ENCODE results near the gene FAM110C.
"Not testable (repeated sequence)": the region's sequence is repeated elsewhere in the genome, so short reads cannot be mapped to it uniquely, and the experiment has no call there.

The FAM110C gene, protein sequence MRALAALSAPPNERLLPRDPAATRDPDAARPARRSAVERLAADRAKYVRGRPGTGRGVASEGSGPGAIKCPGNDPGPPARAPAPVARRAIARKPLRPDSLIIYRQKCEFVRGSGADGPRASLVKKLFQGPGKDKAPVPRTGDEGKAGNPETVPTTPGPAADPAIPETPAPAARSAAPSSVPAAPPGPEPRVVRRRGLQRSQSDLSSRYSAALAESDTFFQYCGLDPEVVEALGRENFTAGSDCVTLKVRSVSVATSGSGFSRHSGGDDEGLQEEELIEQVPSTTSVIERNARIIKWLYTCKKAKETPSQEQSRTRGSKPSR

DNA sequence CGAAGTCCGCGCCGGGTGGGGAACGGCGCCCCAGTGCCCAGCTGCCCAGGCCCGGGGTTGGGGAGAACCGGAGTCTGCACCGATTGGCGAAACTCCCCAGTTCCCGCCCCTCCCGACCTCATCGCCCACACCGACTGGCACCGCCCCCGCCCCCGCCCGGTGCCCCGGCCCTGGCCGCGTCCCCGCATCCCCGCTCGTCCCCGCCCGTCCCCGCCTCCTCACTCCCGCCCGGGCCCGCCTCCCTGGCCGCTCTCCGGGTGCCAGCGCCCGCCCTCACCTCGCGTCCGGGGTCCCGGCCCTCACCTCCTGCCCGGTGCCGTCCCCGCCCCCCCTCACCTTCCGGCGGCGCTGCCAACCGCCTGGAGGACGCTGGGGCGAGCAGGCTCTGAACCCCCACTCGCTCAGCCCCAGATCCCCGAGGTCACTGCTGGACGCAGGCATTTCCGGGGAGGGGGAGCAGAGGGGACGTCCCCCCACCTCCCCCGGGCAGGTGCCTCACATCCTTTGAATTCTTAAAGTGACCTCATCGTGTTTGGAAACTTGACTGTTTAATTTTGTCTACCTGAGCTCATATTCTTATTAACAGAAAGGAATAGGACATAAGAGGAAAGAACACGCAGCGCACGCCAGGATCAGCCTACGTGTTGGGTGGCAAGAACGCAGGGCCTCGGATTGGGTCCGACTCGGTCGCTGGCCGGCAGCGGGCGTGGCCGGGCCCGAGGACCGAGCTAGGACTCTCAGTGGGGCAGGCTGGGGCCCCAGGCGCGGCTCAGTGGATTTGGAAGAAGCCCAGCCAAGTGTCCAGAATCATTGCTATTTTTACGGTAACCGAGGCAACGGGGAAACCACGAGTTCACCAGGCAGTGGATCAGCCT is at the start of gene FAM110C:
Gene FAM110C, minus strand, starts transcription at position 35 of the 875 bp plus-strand sequence. CDS start 120 bp downstream, outside the sequence.
- FAIRE-seq, result no peak

DNA sequence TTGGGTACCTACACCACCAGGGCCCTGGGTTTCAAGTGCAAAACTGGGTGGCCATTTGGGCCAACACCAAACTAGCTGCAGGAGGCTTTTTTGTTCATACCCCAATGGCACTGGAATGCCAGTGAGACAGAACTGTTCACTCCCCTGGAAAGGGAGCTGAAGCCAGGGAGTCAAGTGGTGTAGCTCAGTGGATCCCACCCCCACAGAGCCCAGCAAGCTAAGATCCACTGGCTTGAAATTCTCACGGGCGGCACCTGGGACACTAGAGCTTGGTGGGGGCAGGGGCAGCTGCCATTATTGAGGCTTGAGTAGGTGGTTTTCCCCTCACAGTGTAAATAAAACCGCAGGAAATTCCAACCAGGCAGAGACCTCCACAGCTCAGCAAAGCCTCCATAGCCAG is 46.0 kb upstream of the FAM110C start:
- no peak for FAIRE-seq

DNA sequence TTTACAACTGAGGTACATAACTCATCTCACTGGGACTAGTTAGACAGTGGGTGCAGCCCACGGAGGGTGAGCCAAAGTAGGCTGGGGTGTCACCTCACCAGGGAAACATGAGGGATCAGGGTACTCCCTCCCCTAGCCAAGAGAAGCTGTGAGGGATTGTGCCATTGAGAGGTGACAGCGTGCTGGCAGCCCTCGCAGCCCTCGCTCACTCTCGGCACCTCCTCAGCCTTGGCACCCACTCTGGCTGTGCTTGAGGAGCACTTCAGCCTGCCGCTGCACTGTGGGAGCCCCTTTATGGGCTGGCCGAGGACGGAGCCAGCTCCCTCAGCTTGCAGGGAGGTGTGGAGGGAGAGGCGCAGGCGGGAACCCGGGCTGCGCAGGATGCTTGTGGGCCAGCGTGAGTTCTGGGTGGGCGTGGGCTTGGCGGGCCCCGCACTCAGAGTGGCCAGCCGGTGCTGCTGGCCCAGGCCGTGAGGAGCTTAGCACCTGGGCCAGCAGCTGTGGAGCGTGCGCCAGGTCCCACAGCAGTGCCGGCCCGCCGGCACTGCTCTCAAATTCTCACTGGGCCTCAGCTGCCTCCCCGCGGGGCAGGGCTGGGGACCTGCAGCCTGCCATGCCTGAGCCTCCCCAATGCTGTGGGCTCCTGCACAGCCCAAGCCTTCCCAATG is 44.5 kb upstream of the FAM110C start:
- FAIRE-seq, result no peak

DNA sequence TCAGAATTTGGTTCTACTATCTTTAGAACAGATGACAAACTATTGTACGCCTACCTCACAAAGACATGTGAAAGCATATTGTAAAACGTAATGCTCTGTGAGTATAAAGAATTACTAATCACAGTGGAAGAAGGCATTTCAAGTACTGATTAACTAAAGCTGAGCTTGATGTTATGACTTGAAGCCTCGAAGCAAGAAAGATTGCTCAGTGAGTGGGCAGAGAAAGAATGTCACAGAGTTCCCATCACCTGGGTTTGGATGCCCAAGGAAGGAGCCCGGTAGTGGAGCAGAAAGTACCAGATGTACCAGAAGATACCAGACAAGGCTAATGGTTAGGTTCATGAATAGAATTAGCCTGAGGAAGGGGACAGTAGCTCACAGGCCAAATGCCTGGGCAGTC is 39.5 kb upstream of the FAM110C start:
- FAIRE-seq, result no peak

DNA sequence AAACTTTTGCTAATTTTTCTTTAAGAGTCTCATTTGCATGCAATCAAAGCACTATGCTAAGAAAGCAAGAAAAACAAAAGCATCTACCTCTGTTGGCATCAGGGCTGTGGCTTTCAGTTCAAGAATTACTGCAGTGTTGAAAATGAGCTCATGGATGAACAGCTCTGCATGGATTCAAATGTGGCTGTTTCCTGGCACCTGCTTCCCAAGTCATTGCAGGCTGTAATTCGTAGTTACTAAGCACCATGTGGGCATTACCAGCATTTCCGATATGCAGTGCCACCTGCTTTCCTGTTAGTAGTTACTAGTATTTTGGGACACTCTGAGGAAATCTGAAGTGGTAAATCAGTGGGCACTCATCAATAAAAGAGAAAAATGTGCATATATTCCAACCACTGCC is 37.8 kb upstream of the FAM110C start:
- FAIRE-seq, result no peak

DNA sequence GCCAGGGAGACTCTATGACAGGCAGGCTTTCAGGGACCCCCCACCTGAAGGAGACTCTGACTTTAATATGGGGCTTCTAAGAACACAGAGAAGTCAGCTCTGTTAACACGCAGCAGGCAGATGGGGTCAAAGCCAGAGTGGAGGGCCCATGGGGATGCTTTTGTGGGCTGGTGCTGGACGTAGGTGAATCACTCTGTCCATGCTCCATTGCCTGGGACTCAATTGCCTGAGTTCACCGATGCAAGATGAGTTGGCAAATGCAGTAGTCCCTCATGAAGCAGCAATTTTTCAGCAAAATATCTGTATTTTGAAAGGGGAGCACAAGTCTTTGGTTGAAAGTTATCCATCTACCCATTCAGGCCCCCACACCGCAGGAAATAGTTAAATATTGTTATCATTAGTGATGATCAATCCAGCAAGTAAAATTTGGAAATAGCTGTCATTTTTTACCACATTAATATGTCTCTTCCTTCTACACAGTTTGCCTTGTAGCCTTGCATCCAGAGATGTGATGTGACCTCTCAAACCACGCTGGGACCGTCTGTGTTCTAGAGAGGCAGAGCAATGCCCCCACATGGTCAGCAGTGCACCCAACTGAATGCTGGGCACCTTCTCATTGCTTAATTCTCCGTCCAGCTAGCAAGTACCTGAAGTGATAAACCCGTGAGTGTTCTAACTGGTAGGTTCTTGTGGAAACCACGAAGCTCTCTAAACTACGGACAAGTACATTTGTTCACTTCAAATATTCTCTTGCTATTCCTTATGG is 34.8 kb upstream of the FAM110C start:
- no peak for FAIRE-seq

DNA sequence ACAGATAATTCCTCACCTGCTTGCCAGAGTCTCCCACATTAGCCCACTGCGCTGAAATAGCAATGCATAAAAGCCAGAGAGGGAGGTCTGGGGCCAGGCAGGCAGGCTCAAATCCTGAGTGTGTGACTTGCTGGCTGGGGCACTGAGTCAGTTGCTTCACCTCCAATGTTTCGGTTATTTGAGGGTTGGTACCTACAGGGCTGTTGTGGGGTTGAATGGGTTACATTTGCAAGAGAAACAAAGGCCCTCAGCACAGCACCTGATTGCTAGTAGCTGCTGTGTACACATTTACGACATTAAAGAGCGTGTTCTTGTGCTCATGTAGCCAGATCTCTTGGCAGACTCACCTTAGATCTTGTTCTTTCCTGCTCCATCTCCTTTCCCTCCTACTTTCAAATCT is 34.1 kb upstream of the FAM110C start:
- FAIRE-seq, result no peak

DNA sequence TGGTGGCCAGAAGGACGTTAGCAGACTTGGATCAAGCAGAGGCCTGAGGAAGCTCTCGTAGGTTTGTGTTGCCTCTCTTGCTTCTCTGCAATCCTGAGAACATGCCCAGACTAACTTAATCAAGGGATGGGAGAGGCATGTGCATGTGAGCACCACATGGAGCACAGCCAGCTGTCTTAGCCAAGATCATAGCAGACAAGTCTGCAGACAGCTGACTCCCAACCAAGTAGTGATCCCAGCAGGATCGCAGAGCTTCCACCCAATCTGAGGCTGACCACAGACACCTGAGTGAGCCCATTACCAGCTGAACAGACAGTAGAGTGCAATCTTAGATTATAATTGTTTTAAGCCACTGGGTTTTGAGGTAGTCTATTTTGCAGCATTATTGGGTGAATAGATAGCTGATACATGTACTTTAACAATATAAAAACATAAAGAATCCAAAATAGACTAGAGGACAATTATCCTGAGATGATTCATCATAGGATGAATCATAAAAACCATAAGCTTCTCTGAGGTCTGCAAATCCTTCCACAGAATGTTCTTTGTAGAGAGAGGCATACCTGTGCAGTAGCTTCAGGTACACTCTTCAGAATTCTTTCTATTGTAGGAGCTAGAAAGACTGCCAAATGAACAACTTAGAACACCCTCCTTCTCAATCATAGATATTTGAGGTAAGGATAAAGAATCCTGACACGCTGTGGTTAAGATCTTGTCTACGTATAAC is 25.2 kb upstream of the FAM110C start:
- no peak for FAIRE-seq

DNA sequence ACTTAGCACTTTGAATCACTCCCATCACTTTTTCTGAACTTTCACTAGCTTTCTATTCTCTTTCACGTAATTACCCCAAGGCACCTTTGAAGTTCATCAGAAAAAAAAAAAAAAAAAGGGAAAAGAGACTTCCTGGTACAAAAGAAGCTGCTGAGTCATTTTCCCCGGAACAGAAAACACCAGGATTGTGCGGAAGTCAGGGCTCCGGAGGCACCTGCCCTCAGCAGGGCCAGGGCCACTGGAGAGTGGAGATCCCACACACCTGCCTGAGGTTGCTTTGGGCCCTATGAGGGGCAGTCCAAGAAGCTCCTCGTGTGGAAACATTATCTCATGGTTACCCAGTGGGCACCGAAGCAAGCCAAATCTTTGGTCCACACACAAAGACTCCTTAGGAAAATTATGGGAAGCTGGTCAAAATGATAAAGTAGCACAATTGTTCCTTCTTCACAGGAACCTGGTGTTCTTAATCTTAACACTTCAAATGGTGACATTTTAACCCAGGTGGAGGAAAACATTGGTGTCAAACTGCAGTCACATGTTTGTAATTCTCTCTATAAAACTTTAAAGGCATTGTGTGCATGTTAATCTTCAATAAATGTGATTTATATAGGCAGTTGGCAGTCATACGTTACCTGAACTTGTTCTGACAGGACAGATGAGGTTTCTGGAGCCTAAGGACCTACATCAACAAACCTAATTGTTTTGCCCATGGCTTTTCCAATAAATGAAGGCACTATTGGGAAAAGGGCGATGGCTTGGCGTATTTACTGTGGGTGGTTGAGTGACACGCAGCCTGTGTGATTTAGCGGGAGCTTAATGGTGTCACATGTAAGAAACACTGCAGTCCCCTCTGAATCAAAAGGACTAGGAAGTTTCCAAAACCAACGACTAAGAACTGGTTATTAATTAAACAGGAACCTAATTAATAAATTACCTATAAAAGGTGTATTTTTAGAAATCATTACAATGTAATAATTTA is 23.4 kb upstream of the FAM110C start:
- FAIRE-seq, result no peak

DNA sequence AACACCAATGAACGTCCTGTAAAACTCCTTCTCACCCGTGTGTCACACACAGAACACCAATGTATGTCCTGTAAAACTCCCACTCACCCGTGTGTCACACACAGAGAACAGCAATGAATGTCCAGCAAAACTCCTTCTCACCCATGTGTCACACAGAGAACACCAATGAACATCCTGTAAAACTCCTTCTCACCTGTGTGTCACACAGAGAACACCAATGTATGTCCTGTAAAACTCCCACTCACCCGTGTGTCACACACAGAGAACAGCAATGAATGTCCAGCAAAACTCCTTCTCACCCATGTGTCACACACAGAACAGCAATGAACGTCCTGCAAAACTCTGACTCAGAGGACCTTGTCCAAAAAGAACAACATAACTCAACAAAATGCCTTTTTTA is 22.3 kb upstream of the FAM110C start:
- FAIRE-seq, result not testable (repeated sequence)

DNA sequence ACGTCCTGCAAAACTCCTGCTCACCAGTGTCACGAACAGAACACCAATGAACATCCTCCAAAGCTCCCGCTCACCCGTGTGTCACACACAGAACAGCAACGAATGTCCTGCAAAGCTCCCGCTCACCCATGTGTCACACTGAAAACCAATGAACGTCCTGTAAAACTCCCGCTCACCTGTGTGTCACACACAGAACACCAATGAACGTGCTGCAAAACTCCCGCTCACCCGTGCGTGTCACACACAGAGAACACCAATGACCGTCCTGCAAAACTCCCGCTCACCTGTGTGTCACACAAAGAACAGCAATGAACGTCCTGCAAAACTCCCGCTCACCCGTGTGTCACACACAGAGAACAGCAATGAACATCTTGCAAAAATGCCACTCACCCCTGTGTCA is 20.5 kb upstream of the FAM110C start:
- FAIRE-seq, result no peak

DNA sequence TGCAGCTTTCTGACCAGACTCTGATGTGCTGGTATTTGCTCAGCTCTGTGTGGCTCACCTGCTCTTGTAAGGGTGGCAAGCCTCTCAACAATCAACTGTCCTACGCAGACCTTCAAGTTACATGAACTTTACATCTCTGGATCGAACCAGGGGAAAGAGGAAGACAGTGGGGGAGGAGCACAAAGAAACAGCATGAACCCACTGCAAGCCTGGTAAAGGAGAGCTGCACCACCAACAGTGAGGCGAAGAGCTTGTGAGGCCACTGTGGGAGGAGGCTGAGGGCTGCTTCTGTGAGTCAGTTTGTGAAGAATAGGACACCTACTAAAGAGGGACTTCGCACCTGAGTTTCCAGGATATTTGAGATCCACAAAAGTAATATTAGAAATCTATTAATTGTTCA is 18.8 kb upstream of the FAM110C start:
- no peak for FAIRE-seq

DNA sequence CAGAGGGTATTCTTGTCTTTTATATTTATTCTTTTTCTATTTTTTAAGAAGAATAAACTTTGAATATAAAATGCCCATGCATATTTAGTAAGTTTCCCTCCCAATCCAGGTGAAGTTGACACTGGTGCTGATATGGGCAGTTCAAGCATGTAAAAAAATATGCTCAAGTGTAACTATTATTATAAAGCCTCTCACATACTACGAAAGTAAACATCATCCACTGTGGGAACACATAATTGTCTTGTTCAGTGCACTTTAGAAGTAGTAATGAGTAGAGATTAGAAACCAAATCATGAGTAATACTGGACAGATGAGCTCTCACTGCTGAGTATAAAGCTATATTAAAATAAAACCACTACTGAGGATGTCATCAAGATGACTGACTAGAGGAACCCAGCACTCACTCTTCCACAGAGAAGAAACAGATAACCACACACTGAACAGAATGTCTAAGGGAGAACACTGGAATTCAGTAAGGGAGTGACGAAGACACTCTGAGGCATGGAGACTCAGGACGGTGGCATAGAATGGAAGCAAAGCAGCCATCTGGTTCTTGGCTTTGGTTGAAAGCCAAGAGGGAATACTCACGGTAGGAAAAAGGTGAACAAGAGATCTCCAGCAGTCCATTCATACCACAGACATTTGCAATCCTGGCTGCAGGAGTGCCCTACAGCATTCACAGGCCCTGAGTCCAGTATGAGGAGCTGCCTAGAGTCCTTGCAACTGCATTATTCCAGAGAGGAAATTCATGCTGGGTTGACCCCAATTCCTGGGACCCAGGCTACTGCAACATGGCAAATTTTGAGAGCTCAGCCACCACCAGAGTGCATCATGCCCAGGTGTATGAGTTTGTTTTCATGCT is 9.5 kb upstream of the FAM110C start:
- no peak for FAIRE-seq

DNA sequence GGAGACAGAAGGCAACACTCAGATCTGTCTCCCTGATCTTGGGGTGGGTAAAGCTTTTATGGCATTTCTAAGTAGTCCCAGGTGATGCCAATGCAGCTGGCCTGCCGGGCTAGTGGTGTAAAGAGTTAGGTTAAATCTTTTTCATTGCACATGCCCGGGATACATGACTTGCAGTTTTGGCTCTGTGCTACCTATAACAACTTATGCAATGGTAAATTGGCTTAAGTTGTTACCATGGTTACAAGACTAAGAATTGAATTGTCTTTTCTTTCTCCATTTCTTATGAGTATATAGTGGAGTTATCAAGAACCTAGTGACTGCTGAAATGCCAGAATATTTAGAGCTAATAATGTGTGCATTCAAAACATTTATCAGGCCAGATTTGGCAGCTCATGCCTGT is 5.3 kb upstream of the FAM110C start:
- no peak for FAIRE-seq

DNA sequence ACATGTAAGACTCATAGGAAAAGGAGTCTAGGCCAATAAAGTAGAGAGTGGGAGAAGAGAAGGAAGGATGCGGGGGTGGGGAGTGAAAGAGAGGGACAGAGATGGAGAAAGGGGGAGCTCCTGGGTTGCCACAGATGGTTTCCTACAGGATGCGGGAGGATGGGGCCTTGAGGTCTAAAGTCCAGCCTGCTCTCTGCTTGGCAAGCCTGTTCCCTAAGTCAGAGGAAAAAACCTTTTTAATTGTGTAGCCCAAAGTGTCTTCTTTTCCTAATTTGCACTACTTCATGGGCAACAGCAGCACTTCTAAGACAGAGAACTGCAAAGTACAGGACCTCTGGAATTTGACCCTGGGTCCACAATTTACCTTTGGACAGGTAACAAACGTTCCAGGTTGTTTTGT is 1.4 kb upstream of the FAM110C start:
- no peak for FAIRE-seq

DNA sequence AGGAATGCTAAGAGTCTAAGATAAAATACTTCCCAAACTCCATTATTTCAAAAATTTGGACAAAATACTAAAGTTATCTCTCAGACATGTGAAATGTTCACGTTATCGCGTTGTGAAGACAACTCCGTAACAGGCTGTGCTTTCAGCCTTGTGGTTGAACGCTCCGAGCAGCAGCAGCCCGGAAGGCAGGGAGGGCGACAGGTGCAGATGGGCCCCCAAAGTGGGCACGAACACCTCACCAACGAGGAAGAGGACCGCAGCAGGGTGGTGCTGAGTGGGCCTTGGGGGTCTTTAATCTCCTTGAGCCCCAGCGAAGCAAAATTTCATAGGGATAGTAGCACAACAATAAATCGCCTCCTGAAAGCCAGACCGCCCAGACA is 1.0 kb upstream of the FAM110C start:
- FAIRE-seq, result no peak

DNA sequence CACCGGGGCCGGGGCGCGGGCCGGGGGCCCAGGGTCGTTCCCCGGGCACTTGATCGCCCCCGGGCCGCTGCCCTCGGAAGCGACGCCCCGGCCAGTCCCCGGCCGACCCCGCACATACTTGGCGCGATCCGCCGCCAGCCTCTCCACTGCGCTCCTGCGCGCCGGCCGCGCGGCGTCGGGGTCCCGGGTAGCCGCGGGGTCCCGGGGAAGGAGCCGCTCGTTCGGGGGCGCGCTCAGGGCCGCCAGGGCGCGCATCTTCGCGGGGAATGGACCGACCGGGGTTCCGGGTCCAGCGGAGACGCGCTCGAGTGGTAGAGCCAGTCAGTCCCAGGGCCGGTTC is 204 bp downstream of the FAM110C start:
- FAIRE-seq, result no peak

DNA sequence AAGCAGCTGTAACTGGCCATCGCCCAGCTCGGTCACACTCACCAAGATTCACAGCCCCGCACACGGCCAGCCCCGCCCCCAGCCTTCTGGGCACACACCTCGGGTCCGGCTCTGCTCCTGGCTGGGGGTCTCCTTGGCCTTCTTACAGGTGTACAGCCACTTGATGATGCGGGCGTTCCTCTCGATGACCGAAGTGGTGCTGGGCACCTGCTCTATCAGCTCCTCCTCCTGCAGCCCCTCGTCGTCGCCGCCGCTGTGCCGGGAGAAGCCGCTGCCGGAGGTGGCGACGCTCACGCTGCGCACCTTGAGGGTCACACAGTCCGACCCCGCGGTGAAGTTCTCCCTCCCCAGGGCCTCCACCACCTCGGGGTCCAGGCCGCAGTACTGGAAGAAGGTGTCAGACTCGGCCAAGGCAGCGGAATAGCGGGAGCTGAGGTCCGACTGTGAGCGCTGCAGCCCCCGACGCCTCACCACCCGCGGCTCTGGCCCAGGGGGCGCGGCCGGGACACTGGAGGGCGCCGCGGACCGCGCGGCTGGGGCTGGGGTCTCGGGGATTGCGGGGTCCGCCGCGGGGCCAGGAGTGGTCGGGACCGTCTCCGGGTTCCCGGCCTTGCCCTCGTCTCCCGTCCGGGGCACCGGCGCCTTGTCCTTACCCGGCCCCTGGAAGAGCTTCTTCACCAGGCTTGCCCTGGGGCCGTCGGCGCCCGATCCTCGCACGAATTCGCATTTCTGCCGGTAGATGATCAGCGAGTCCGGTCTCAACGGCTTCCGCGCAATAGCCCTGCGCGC is 769 bp downstream of the FAM110C start:
- FAIRE-seq, result no peak

DNA sequence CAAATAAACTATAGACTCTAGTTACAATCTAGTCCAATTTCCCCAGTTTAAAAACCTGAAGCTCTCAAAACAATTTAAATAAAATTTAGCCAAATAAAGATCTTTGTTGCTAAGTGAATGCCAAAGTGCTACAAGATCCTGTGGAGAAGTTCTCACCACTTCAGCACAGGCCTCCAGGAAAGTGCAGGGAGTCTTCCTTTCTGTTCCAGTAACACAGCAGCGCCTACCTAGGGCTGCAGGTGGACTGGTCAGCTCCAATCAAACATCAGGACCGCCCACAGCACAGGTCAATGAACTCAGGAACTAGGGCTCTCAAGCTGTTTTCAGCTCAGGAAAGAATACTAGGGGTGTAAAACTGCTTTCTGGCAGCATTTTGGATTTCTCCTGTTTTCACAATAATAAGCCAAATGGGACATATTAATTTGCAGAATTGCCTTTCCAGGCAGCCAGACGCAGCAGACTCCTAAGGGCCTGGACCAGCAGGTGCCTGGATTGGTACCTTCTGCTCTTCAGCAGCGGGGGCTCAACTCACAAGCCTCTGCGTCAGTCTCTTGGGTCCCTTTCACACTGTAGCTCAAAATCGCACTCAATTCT is 1.5 kb downstream of the FAM110C start:
- no peak for FAIRE-seq
